Inferior parietal cortex (tissue), 1 donor: ENCODE results near the gene PLD1.

ENCODE experiments used
- DNase-seq: peaks from one replicate; pipeline ENCODE4 v3.0.0-alpha.2; 2016; ENCODE audit errors: extremely low spot score

The PLD1 gene

GRCh38 chr3:171745577-171746319 is 64.5 kb downstream of the PLD1 start:
- DNase-seq = no peak

- DNase-seq = no peak
Observed at GRCh38 chr3:171744158-171744741, 66.0 kb downstream of the PLD1 start.

GRCh38 chr3:171743327-171744157 is 66.7 kb downstream of the PLD1 start:
- DNase-seq = no peak

GRCh38 chr3:171741377-171741776 is 68.9 kb downstream of the PLD1 start:
- DNase-seq = no peak

GRCh38 chr3:171736556-171736955 is 73.7 kb downstream of the PLD1 start:
- no peak for DNase-seq

- DNase-seq = no peak
Observed at GRCh38 chr3:171733561-171733960, 76.7 kb downstream of the PLD1 start.

GRCh38 chr3:171732756-171733155 is 77.5 kb downstream of the PLD1 start:
- DNase-seq = no peak

- DNase-seq = no peak
Observed at GRCh38 chr3:171731691-171732090, 78.6 kb downstream of the PLD1 start.

GRCh38 chr3:171729452-171730334 is 80.6 kb downstream of the PLD1 start:
- DNase-seq = no peak

GRCh38 chr3:171727288-171727687 is 83.0 kb downstream of the PLD1 start:
- no peak for DNase-seq

- no peak for DNase-seq
Observed at GRCh38 chr3:171718493-171719185, 91.6 kb downstream of the PLD1 start.

GRCh38 chr3:171715155-171715554 is 95.1 kb downstream of the PLD1 start:
- DNase-seq = no peak

- no peak for DNase-seq
Observed at GRCh38 chr3:171712171-171712938, 97.9 kb downstream of the PLD1 start.

GRCh38 chr3:171711461-171712170 is 98.7 kb downstream of the PLD1 start:
- no peak for DNase-seq

- DNase-seq = no peak
Observed at GRCh38 chr3:171710359-171710758, 99.9 kb downstream of the PLD1 start.

GRCh38 chr3:171704814-171705213 is 105.5 kb downstream of the PLD1 start:
- no peak for DNase-seq

GRCh38 chr3:171704002-171704401 is 106.3 kb downstream of the PLD1 start:
- DNase-seq = no peak

GRCh38 chr3:171703144-171703543 is 107.1 kb downstream of the PLD1 start:
- DNase-seq = no peak

- no peak for DNase-seq
Observed at GRCh38 chr3:171700653-171701052, 109.6 kb downstream of the PLD1 start.

GRCh38 chr3:171700157-171700556 is 110.1 kb downstream of the PLD1 start:
- no peak for DNase-seq
